CD14-positive monocyte (primary cell): ENCODE measurements around the gene PPP1R13L. TPM values are rescaled to one million over a fixed set of nuclear protein-coding genes. Genes with fewer than 3 reads are reported as not detected.
A peak's percentile ranks its signal among the peaks of the same experiment; 100 is the strongest.

Experiments
- DNase-seq, 3 donors: peaks; one replicate each; pipeline ENCODE4 v3.0.0-alpha.2; 2011 to 2022
- H2AFZ ChIP-seq: 2 replicates; pipeline ENCODE4 v1.6.0; 2012; ENCODE audit warnings: mild to moderate bottlenecking, low read depth, low read length, inconsistent platforms; ENCODE audit not compliant: insufficient read depth, poor library complexity, severe bottlenecking
- H3K27ac ChIP-seq, 2 donors: 1 replicate in 1 of 2; 2 replicates in 1 of 2; pipeline ENCODE4 v1.5.1; 2012 to 2013; ENCODE audit warnings: low read length in 2 of 2, control low read depth in 1 of 2, inconsistent platforms in 1 of 2, low read depth in 1 of 2, mild to moderate bottlenecking in 1 of 2
- H3K27me3 ChIP-seq, 2 donors: one replicate each; pipeline versions ENCODE4 v1.6.0 to v1.6.1; 2011 to 2013; ENCODE audit warnings: low read length in 2 of 2; ENCODE audit not compliant: control insufficient read depth in 2 of 2, insufficient read depth in 2 of 2
- H3K36me3 ChIP-seq, 2 donors: replicated peaks in 1 of 2; 1 replicate in 1 of 2; 2 replicates in 1 of 2; pipeline versions ENCODE4 v1.5.1 to v1.6.1; 2012 to 2013; ENCODE audit warnings: low read length in 2 of 2, control low read depth in 1 of 2, inconsistent platforms in 1 of 2, mild to moderate bottlenecking in 1 of 2; ENCODE audit not compliant: insufficient read depth in 2 of 2, control insufficient read depth in 1 of 2
- H3K4me1 ChIP-seq, 2 donors: 1 replicate in 1 of 2; 2 replicates in 1 of 2; pipeline versions ENCODE4 v1.5.1 to v1.6.1; 2012 to 2013; ENCODE audit warnings: low read length in 2 of 2, control low read depth in 1 of 2, inconsistent platforms in 1 of 2, mild to moderate bottlenecking in 1 of 2, moderate library complexity in 1 of 2; ENCODE audit not compliant: insufficient read depth in 2 of 2, control insufficient read depth in 1 of 2
- H3K4me2 ChIP-seq: replicated peaks from 2 replicates; pipeline ENCODE3; 2012; ENCODE audit warnings: low read length, moderate library complexity, mild to moderate bottlenecking; ENCODE audit not compliant: poor library complexity, severe bottlenecking; ENCODE audit errors: extremely low read depth
- H3K4me3 ChIP-seq, 3 experiments: fragments of 200-600 bp in 1 of 3; sonication (generic) in 1 of 3; replicated peaks in 1 of 3; 1 replicate in 2 of 3; 2 replicates in 1 of 3; pipeline ENCODE4 v1.5.1; 2011 to 2013; ENCODE audit warnings: low read length in 3 of 3, mild to moderate bottlenecking in 3 of 3, control low read depth in 2 of 3, low read depth in 2 of 3, inconsistent platforms in 1 of 3, moderate library complexity in 1 of 3
- H3K79me2 ChIP-seq: 2 replicates; pipeline ENCODE4 v1.6.0; 2012; ENCODE audit warnings: mild to moderate bottlenecking, control low read depth, inconsistent platforms, low read length, moderate library complexity; ENCODE audit not compliant: insufficient read depth
- H3K9ac ChIP-seq: 2 replicates; pipeline ENCODE4 v1.6.0; 2017; ENCODE audit warnings: low read length, mild to moderate bottlenecking; ENCODE audit not compliant: insufficient read depth, poor library complexity, severe bottlenecking
- H3K9me3 ChIP-seq, 2 donors: replicated peaks in 1 of 2; 1 replicate in 1 of 2; 2 replicates in 1 of 2; pipeline versions ENCODE4 v1.5.1 to v1.6.1; 2012 to 2013; ENCODE audit warnings: low read length in 2 of 2, control low read depth in 1 of 2; ENCODE audit not compliant: control insufficient read depth in 1 of 2, insufficient read depth in 1 of 2
- H4K20me1 ChIP-seq: 2 replicates; pipeline ENCODE4 v1.6.0; 2012; ENCODE audit warnings: mild to moderate bottlenecking, low read length, control low read depth, moderate library complexity; ENCODE audit not compliant: insufficient read depth
- H3K27ac Mint-ChIP-seq, 7 donors: one replicate each; pipeline ENCODE4 v1.8.0; 2020; ENCODE audit warnings: mild to moderate bottlenecking in 7 of 7, mixed read lengths in 7 of 7, moderate library complexity in 6 of 7, inconsistent platforms in 2 of 7
- H3K27me3 Mint-ChIP-seq, 3 donors: one replicate each; pipeline ENCODE4 v1.8.0; 2021 to 2022; ENCODE audit warnings: low read depth in 3 of 3, mild to moderate bottlenecking in 3 of 3, mixed read lengths in 3 of 3, moderate library complexity in 3 of 3, inconsistent platforms in 1 of 3
- H3K36me3 Mint-ChIP-seq, 2 donors: one replicate each; pipeline ENCODE4 v1.8.0; 2020; ENCODE audit warnings: mixed read lengths in 2 of 2, inconsistent platforms in 1 of 2, mild to moderate bottlenecking in 1 of 2
- H3K4me1 Mint-ChIP-seq: one replicate; pipeline ENCODE4 v1.8.0; 2020; ENCODE audit warnings: mild to moderate bottlenecking, mixed read lengths
- H3K4me3 Mint-ChIP-seq, 2 donors: one replicate each; pipeline ENCODE4 v1.8.0; 2020; ENCODE audit warnings: mild to moderate bottlenecking in 2 of 2, mixed read lengths in 2 of 2, moderate library complexity in 1 of 2
- H3K9me3 Mint-ChIP-seq, 7 donors: one replicate each; pipeline ENCODE4 v1.8.0; 2020 to 2022; ENCODE audit warnings: mixed read lengths in 7 of 7, mild to moderate bottlenecking in 6 of 7, moderate library complexity in 6 of 7, inconsistent platforms in 2 of 7
- WGBS: methylation state at CpG from one replicate; pipeline ENCODE4 v1.1.5; 2013; ENCODE audit warnings: missing lambda C conversion rate; ENCODE audit not compliant: insufficient coverage; 5-methylcytosine and 5-hydroxymethylcytosine counted together
- intact Hi-C, 2 donors: fragments of 100-400 bp; cut with micrococcal nuclease; formaldehyde crosslinking; loops; one replicate each; pipeline versions ENCODE4 v1.15.0 to v1.15.1; 2023
- polyA plus RNA-seq, 3 donors: library from polyadenylated mRNA; depleted of rRNA in 1 of 3; unstranded in 2 of 3; stranded (reverse) in 1 of 3; fragments of 300-500 nt in 2 of 3; fragments of >200 nt in 1 of 3; fragmentation: Illumina TruSeq in 2 of 3; gene quantifications; 1 replicate in 2 of 3; 2 replicates in 1 of 3; pipeline ENCODE4 v1.2.3, GENCODE V29; 2012 to 2021
- TF ChIP-seq, protein P1 (sequence below): fragments of 200-600 bp; IDR thresholded peaks from one replicate; pipeline ENCODE4 v1.8.0; 2022; ENCODE audit warnings: antibody characterized with exemption, mild to moderate bottlenecking

Gene PPP1R13L
- polyA plus RNA-seq, 3 donors, result 0.18 to 1.8 (median 0.45) TPM

DNA sequence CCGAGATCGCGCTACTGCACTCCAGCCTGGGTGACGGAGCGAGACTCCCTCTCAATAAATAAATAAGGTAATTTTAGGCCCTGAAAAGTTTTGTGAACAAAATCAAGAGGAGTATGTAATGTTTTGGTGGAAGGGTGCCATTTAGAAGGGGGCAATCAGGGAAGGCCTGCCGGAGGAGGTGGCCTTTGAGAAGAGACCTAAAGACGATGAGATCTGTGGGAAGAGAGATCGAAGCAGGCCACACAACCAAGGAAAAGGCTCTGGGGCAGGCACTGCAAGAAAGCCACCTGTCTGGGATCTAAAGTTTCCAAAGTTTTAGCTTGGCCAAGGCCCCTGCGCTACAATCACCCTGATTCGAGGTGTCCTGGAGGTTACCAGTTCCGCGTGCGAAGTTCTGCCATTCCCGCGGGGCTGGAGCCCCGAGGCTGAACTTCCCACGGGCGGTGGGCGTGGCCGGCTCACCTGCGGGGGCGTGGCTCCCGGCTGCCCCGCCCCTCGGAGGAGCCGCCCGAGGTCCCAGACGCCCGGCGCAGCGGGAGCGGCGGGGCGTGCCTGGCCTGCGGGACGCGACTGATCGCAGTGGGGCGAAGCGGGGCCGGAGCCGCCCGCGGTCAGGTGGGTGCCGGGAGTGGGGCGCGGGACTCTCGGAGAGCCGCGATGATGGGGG, 64.5 kb downstream of the PPP1R13L start, which contains the start of gene KLC3:
KLC3 (plus strand) TSS at position 519 of the 667 bp plus-strand sequence. CDS start 4,792 bp downstream, outside the sequence.
- no peak within 1 kb of the TSS for H3K27ac ChIP-seq
- no peaks in the 10 kb centered on the region for H4K20me1 ChIP-seq
- H3K79me2 ChIP-seq, result no peaks in the 10 kb centered on the region
- Mint-ChIP-seq H3K36me3 (peaks cover 0 to 3% of the 10 kb centered on the region in 2 donors), H3K27ac (peak within 1 kb of the TSS in 1 of 7 donors; percentile 61), H3K4me1 (peaks cover 4% of the 10 kb centered on the region), H3K4me3 (peak within 1 kb of the TSS in 1 of 2 donors; percentile 80), H3K27me3 (peaks cover 16 to 24% (median 16%) of the 10 kb centered on the region in 3 donors), H3K9me3 (peaks cover 0 to 4% (median 0%) of the 10 kb centered on the region in 7 donors)
- H3K36me3 ChIP-seq, result no peaks in the 10 kb centered on the region
- no peak for DNase-seq
- intact Hi-C loops, result loop anchor here in 1 of 2 donors (10.0 kb wide), 1 partner anchor 196 kb away; no protein-coding TSS in a partner anchor
- WGBS, result 2% methylated on average over 44 of the region's 50 CpGs
- peak within 1 kb of the TSS; percentile 41 for H3K4me2 ChIP-seq
- TF ChIP-seq, protein P1, sequence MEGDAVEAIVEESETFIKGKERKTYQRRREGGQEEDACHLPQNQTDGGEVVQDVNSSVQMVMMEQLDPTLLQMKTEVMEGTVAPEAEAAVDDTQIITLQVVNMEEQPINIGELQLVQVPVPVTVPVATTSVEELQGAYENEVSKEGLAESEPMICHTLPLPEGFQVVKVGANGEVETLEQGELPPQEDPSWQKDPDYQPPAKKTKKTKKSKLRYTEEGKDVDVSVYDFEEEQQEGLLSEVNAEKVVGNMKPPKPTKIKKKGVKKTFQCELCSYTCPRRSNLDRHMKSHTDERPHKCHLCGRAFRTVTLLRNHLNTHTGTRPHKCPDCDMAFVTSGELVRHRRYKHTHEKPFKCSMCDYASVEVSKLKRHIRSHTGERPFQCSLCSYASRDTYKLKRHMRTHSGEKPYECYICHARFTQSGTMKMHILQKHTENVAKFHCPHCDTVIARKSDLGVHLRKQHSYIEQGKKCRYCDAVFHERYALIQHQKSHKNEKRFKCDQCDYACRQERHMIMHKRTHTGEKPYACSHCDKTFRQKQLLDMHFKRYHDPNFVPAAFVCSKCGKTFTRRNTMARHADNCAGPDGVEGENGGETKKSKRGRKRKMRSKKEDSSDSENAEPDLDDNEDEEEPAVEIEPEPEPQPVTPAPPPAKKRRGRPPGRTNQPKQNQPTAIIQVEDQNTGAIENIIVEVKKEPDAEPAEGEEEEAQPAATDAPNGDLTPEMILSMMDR, result no peak
- no peaks in the 10 kb centered on the region for H3K9me3 ChIP-seq
- H3K4me3 ChIP-seq, result no peak within 1 kb of the TSS
- H2AFZ ChIP-seq, result no peak within 1 kb of the TSS
- peaks cover 4 to 34% of the 10 kb centered on the region in 2 donors for H3K27me3 ChIP-seq
- H3K9ac ChIP-seq, result peak within 1 kb of the TSS; percentile 27
- peaks cover 4 to 11% of the 10 kb centered on the region in 2 donors for H3K4me1 ChIP-seq

DNA sequence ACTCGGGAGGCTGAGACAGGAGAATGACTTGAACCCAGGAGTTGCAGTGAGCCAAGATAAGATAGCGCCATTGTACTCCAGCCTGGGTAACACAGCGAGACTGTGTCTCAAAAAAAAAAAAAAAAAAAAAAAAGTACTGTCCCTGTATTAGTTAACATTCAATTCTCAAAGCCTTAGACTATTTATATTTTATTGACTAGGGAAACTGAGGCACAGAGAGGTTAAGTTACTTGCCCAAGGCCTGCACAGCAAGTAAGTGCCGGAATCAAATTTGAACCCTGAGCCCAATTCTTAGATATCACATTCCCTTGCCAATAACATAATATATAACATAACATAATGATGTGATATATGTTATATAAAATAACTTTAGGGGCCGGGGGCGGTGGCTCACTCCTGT, 65.2 kb downstream of the PPP1R13L start:
- H3K27ac Mint-ChIP-seq, result no peak overlapping the region
- DNase-seq, result no peak
- Histone ChIP-seq H3K4me1 (peaks cover 4 to 11% of the 10 kb centered on the region in 2 donors), H3K27me3 (peaks cover 4 to 30% of the 10 kb centered on the region in 2 donors), H4K20me1 (no peaks in the 10 kb centered on the region), H3K9ac (no peak overlapping the region), H3K9me3 (no peaks in the 10 kb centered on the region), H3K4me2 (no peak overlapping the region), H2AFZ (no peak overlapping the region), H3K27ac (no peak overlapping the region), H3K36me3 (no peaks in the 10 kb centered on the region), H3K4me3 (no peak overlapping the region), H3K79me2 (no peaks in the 10 kb centered on the region)
- peaks cover 12 to 23% (median 15%) of the 10 kb centered on the region in 3 donors for H3K27me3 Mint-ChIP-seq
- H3K9me3 Mint-ChIP-seq, result peaks cover 0 to 4% (median 0%) of the 10 kb centered on the region in 7 donors
- TF ChIP-seq, protein P1, result no peak
- intact Hi-C loops, result loop anchor here (2.0 to 10.0 kb wide), 2 partner anchors 91 to 195 kb away; no protein-coding TSS in a partner anchor
- no peak overlapping the region for H3K4me3 Mint-ChIP-seq
- H3K4me1 Mint-ChIP-seq, result peaks cover 4% of the 10 kb centered on the region
- WGBS, result no CpG with 5 or more reads among the region's 6 CpGs
- H3K36me3 Mint-ChIP-seq, result peaks cover 0 to 3% of the 10 kb centered on the region in 2 donors
